ENCODE results near the gene SYNE3. TPM values are rescaled to one million over a fixed set of nuclear protein-coding genes. Genes with fewer than 3 reads are reported as not detected.

Gene SYNE3
- total and polyA plus RNA-seq, 4 donors = 3.0 to 61.5 (median 23.0) TPM

GRCh38 chr14:95523051-95523814, 6.8 kb upstream of the SYNE3 start:
- Histone ChIP-seq H3K27ac (ENCODE audit: low read depth in 1 of 2, low read length in 2 of 2) (peak overlapping the region in 1 of 2 donors; percentile 24), H3K36me3 (ENCODE audit: control insufficient read depth in 1 of 2, insufficient read depth in 2 of 2, low read length in 1 of 2) (no peaks in the 10 kb centered on the region), H3K4me3 (ENCODE audit: low read length in 2 of 2) (no peak overlapping the region), H3K27me3 (ENCODE audit: control insufficient read depth in 1 of 2, insufficient read depth in 2 of 2, low read length in 1 of 2) (no peaks in the 10 kb centered on the region), H3K4me1 (ENCODE audit: control insufficient read depth in 1 of 2, insufficient read depth in 2 of 2, low read length in 2 of 2) (peaks cover 2 to 13% of the 10 kb centered on the region in 2 donors), H3K9me3 (ENCODE audit: control insufficient read depth, low read length) (no peaks in the 10 kb centered on the region)
- intact Hi-C loops (cut with DNase I) = no loop called here
- no peak for DNase-seq
- WGBS, 2 donors = 56 to 58% methylated on average over 12 of the region's 12 CpGs
- ATAC-seq (ENCODE audit: low FRiP score) = no peak

- ATAC-seq (ENCODE audit: low FRiP score) (no peak), DNase-seq (no peak)
- intact Hi-C loops (cut with DNase I) = no loop called here
- H3K4me1 ChIP-seq (ENCODE audit: control insufficient read depth in 1 of 2, insufficient read depth in 2 of 2, low read length in 2 of 2) = peaks cover 2 to 13% of the 10 kb centered on the region in 2 donors
- no peak overlapping the region for H3K27ac ChIP-seq (ENCODE audit: low read depth in 1 of 2, low read length in 2 of 2)
- H3K27me3 ChIP-seq (ENCODE audit: control insufficient read depth in 1 of 2, insufficient read depth in 2 of 2, low read length in 1 of 2) = no peaks in the 10 kb centered on the region
- H3K9me3 ChIP-seq (ENCODE audit: control insufficient read depth, low read length) = no peaks in the 10 kb centered on the region
- no peak overlapping the region for H3K4me3 ChIP-seq (ENCODE audit: low read length in 2 of 2)
- 90% methylated on average over 4 of the region's 4 CpGs for WGBS, 2 donors
- no peaks in the 10 kb centered on the region for H3K36me3 ChIP-seq (ENCODE audit: control insufficient read depth in 1 of 2, insufficient read depth in 2 of 2, low read length in 1 of 2)
Observed at GRCh38 chr14:95522556-95522955, 6.1 kb upstream of the SYNE3 start.

- Histone ChIP-seq H3K9me3 (ENCODE audit: control insufficient read depth, low read length) (no peaks in the 10 kb centered on the region), H3K27me3 (ENCODE audit: control insufficient read depth in 1 of 2, insufficient read depth in 2 of 2, low read length in 1 of 2) (no peaks in the 10 kb centered on the region), H3K27ac (ENCODE audit: low read depth in 1 of 2, low read length in 2 of 2) (no peak overlapping the region), H3K4me1 (ENCODE audit: control insufficient read depth in 1 of 2, insufficient read depth in 2 of 2, low read length in 2 of 2) (peaks cover 2 to 13% of the 10 kb centered on the region in 2 donors), H3K36me3 (ENCODE audit: control insufficient read depth in 1 of 2, insufficient read depth in 2 of 2, low read length in 1 of 2) (no peaks in the 10 kb centered on the region), H3K4me3 (ENCODE audit: low read length in 2 of 2) (no peak overlapping the region)
- 90 to 92% methylated on average over 11 of the region's 11 CpGs for WGBS, 2 donors
- DNase-seq (no peak), ATAC-seq (ENCODE audit: low FRiP score) (no peak)
- intact Hi-C loops (cut with DNase I) = no loop called here
Observed at GRCh38 chr14:95522116-95522515, 5.7 kb upstream of the SYNE3 start.

GRCh38 chr14:95521001-95521400, 4.6 kb upstream of the SYNE3 start:
- ATAC-seq (ENCODE audit: low FRiP score) (no peak), DNase-seq (no peak)
- H3K9me3 ChIP-seq (ENCODE audit: control insufficient read depth, low read length) = no peaks in the 10 kb centered on the region
- peaks cover 2 to 7% of the 10 kb centered on the region in 2 donors for H3K4me1 ChIP-seq (ENCODE audit: control insufficient read depth in 1 of 2, insufficient read depth in 2 of 2, low read length in 2 of 2)
- no peak overlapping the region for H3K4me3 ChIP-seq (ENCODE audit: low read length in 2 of 2)
- 90 to 91% methylated on average over 4 of the region's 4 CpGs for WGBS, 2 donors
- no peaks in the 10 kb centered on the region for H3K27me3 ChIP-seq (ENCODE audit: control insufficient read depth in 1 of 2, insufficient read depth in 2 of 2, low read length in 1 of 2)
- no peak overlapping the region for H3K27ac ChIP-seq (ENCODE audit: low read depth in 1 of 2, low read length in 2 of 2)
- no peaks in the 10 kb centered on the region for H3K36me3 ChIP-seq (ENCODE audit: control insufficient read depth in 1 of 2, insufficient read depth in 2 of 2, low read length in 1 of 2)
- intact Hi-C loops (cut with DNase I) = no loop called here

- no peaks in the 10 kb centered on the region for H3K36me3 ChIP-seq (ENCODE audit: control insufficient read depth in 1 of 2, insufficient read depth in 2 of 2, low read length in 1 of 2)
- peak overlapping the region in 1 of 2 donors; percentile 78 for H3K27ac ChIP-seq (ENCODE audit: low read depth in 1 of 2, low read length in 2 of 2)
- H3K9me3 ChIP-seq (ENCODE audit: control insufficient read depth, low read length) = no peaks in the 10 kb centered on the region
- no peak overlapping the region for H3K4me3 ChIP-seq (ENCODE audit: low read length in 2 of 2)
- no peaks in the 10 kb centered on the region for H3K27me3 ChIP-seq (ENCODE audit: control insufficient read depth in 1 of 2, insufficient read depth in 2 of 2, low read length in 1 of 2)
- intact Hi-C loops (cut with DNase I) = no loop called here
- H3K4me1 ChIP-seq (ENCODE audit: control insufficient read depth in 1 of 2, insufficient read depth in 2 of 2, low read length in 2 of 2) = peaks cover 2 to 7% of the 10 kb centered on the region in 2 donors
- WGBS, 2 donors = 51 to 63% methylated on average over 3 of the region's 3 CpGs
- ATAC-seq (ENCODE audit: low FRiP score) (no peak), DNase-seq (peak in 1 of 2 donors; percentile 71)
Observed at GRCh38 chr14:95520346-95520745, 3.9 kb upstream of the SYNE3 start.

GRCh38 chr14:95519699-95520098, 3.2 kb upstream of the SYNE3 start:
- Histone ChIP-seq H3K9me3 (ENCODE audit: control insufficient read depth, low read length) (no peaks in the 10 kb centered on the region), H3K27ac (ENCODE audit: low read depth in 1 of 2, low read length in 2 of 2) (peak overlapping the region in 1 of 2 donors; percentile 78), H3K36me3 (ENCODE audit: control insufficient read depth in 1 of 2, insufficient read depth in 2 of 2, low read length in 1 of 2) (no peaks in the 10 kb centered on the region), H3K4me3 (ENCODE audit: low read length in 2 of 2) (no peak overlapping the region), H3K4me1 (ENCODE audit: control insufficient read depth in 1 of 2, insufficient read depth in 2 of 2, low read length in 2 of 2) (peaks cover 2 to 7% of the 10 kb centered on the region in 2 donors), H3K27me3 (ENCODE audit: control insufficient read depth in 1 of 2, insufficient read depth in 2 of 2, low read length in 1 of 2) (no peaks in the 10 kb centered on the region)
- DNase-seq = peak; percentile 90 to 93
- peak; percentile 69 for ATAC-seq (ENCODE audit: low FRiP score)
- intact Hi-C loops (cut with DNase I) = loop anchor here (5.0 to 10.0 kb wide), 2 partner anchors 37 to 365 kb away; partner anchors contain the start of gene DICER1 (in 1 of the 2)
- WGBS, 2 donors = 0 to 4% methylated on average over 6 of the region's 6 CpGs

GRCh38 chr14:95518045-95518751, 1.7 kb upstream of the SYNE3 start:
- Histone ChIP-seq H3K36me3 (ENCODE audit: control insufficient read depth in 1 of 2, insufficient read depth in 2 of 2, low read length in 1 of 2) (no peaks in the 10 kb centered on the region), H3K9me3 (ENCODE audit: control insufficient read depth, low read length) (no peaks in the 10 kb centered on the region), H3K4me1 (ENCODE audit: control insufficient read depth in 1 of 2, insufficient read depth in 2 of 2, low read length in 2 of 2) (peaks cover 2% of the 10 kb centered on the region in 2 donors), H3K4me3 (ENCODE audit: low read length in 2 of 2) (no peak overlapping the region), H3K27ac (ENCODE audit: low read depth in 1 of 2, low read length in 2 of 2) (peak overlapping the region in 1 of 2 donors; percentile 92), H3K27me3 (ENCODE audit: control insufficient read depth in 1 of 2, insufficient read depth in 2 of 2, low read length in 1 of 2) (no peaks in the 10 kb centered on the region)
- intact Hi-C loops (cut with DNase I) = loop anchor here (5.0 to 10.0 kb wide), 2 partner anchors 36 to 363 kb away; partner anchors contain the start of gene DICER1 (in 1 of the 2)
- DNase-seq = peak in 1 of 2 donors; percentile 44
- 27% methylated on average over 8 of the region's 8 CpGs for WGBS, 2 donors
- no peak for ATAC-seq (ENCODE audit: low FRiP score)

GRCh38 chr14:95515596-95516552, 576 bp downstream of the SYNE3 start:
- no peaks in the 10 kb centered on the region for H3K9me3 ChIP-seq (ENCODE audit: control insufficient read depth, low read length)
- H3K4me3 ChIP-seq (ENCODE audit: low read length in 2 of 2) = peak overlapping the region; percentile 39 to 92
- DNase-seq (peak; percentile 90), ATAC-seq (ENCODE audit: low FRiP score) (peak; percentile 59)
- intact Hi-C loops (cut with DNase I) = loop anchor here (5.0 to 10.0 kb wide), 2 partner anchors 34 to 361 kb away; partner anchors contain the start of gene DICER1 (in 1 of the 2)
- no peaks in the 10 kb centered on the region for H3K36me3 ChIP-seq (ENCODE audit: control insufficient read depth in 1 of 2, insufficient read depth in 2 of 2, low read length in 1 of 2)
- H3K27ac ChIP-seq (ENCODE audit: low read depth in 1 of 2, low read length in 2 of 2) = peak overlapping the region; percentile 6 to 79
- 1% methylated on average over 32 to 50 of the region's 50 CpGs for WGBS, 2 donors
- H3K27me3 ChIP-seq (ENCODE audit: control insufficient read depth in 1 of 2, insufficient read depth in 2 of 2, low read length in 1 of 2) = no peaks in the 10 kb centered on the region
- peaks cover 2% of the 10 kb centered on the region in 2 donors for H3K4me1 ChIP-seq (ENCODE audit: control insufficient read depth in 1 of 2, insufficient read depth in 2 of 2, low read length in 2 of 2)
